ENCODE measurements around the gene TC2N.

The TC2N gene

DNA sequence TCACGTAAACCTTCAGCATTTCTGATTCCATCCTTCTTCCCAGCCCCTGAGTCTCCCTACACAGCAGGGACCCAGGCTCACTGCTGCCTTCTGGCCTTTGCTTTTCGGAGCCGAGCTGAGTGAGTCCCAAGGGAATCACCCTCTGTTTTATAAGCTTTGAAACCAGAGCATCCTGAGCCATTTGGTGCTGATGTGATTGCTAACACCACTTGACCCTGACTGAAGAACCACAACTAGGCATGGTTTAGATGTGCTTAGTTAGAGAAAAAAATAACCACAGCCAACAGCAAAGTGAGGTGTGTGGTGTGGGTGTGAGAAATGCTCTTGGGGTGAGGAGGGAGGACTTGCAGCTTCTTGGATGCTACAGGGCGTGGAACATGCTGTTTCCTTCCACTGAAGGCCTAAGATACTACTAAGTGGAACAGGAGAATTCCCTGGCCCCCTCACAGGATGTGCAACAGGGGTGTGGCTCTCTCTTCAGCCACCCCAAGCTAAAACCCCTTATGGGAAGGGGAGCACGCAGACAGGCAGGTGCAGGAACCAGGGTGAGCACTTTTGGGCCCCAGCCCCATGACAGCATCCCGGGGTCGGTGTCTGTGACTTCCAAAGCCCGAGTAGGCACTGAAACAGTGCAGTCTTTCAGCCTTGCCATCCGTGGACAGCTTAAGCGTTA lies at the start of gene TC2N:
Gene TC2N, minus strand, starts transcription at position 221 of the 673 bp plus-strand sequence. CDS start 53,767 bp downstream, outside the sequence.
- ATAC-seq (ENCODE audit: low read depth) (no peak), DNase-seq (ENCODE audit: low spot score) (no peak)
- Histone ChIP-seq H3K36me3 (ENCODE audit: low read depth) (no peaks in the 10 kb centered on the region), H3K27ac (ENCODE audit: poor library complexity, severe bottlenecking) (no peak within 1 kb of the TSS), H3K4me3 (ENCODE audit: severe bottlenecking) (no peak within 1 kb of the TSS), H3K4me1 (ENCODE audit: insufficient read depth, poor library complexity, severe bottlenecking) (peaks cover 19% of the 10 kb centered on the region), H3K27me3 (ENCODE audit: insufficient read depth, poor library complexity, severe bottlenecking) (no peaks in the 10 kb centered on the region), H3K9me3 (ENCODE audit: severe bottlenecking) (no peaks in the 10 kb centered on the region)
- TF ChIP-seq, protein P1, sequence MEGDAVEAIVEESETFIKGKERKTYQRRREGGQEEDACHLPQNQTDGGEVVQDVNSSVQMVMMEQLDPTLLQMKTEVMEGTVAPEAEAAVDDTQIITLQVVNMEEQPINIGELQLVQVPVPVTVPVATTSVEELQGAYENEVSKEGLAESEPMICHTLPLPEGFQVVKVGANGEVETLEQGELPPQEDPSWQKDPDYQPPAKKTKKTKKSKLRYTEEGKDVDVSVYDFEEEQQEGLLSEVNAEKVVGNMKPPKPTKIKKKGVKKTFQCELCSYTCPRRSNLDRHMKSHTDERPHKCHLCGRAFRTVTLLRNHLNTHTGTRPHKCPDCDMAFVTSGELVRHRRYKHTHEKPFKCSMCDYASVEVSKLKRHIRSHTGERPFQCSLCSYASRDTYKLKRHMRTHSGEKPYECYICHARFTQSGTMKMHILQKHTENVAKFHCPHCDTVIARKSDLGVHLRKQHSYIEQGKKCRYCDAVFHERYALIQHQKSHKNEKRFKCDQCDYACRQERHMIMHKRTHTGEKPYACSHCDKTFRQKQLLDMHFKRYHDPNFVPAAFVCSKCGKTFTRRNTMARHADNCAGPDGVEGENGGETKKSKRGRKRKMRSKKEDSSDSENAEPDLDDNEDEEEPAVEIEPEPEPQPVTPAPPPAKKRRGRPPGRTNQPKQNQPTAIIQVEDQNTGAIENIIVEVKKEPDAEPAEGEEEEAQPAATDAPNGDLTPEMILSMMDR (IDR thresholded peaks at IDR 0.05; ENCODE audit: poor library complexity, severe bottlenecking), result no peak

DNA sequence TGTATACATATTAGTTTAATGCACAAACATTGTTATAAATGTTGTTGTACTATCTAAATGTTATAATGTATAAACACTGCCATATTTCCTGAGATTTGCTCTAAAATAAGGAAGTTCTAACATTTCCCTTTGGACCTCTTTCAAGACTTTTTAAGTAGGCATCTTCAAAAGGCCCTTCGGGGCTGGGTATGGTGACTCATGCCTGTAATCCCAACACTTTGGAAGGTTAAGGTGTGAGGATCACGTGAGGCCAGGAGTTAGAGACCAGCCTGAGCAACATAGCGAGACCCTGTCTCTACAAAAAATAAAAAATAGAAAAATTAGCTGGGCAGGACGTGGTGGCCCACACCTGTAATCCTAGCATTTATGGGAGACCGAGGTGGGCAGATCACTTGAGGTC lies 44.7 kb upstream of the TC2N start:
- no peaks in the 10 kb centered on the region for H3K36me3 ChIP-seq (ENCODE audit: low read depth)
- H3K9me3 ChIP-seq (ENCODE audit: severe bottlenecking), result no peaks in the 10 kb centered on the region
- TF ChIP-seq, protein P1 (IDR thresholded peaks at IDR 0.05; ENCODE audit: poor library complexity, severe bottlenecking), result no peak
- H3K27me3 ChIP-seq (ENCODE audit: insufficient read depth, poor library complexity, severe bottlenecking), result no peaks in the 10 kb centered on the region
- H3K4me3 ChIP-seq (ENCODE audit: severe bottlenecking), result no peak overlapping the region
- ATAC-seq (ENCODE audit: low read depth) (no peak), DNase-seq (ENCODE audit: low spot score) (no peak)
- no peak overlapping the region for H3K27ac ChIP-seq (ENCODE audit: poor library complexity, severe bottlenecking)
- H3K4me1 ChIP-seq (ENCODE audit: insufficient read depth, poor library complexity, severe bottlenecking), result no peaks in the 10 kb centered on the region

DNA sequence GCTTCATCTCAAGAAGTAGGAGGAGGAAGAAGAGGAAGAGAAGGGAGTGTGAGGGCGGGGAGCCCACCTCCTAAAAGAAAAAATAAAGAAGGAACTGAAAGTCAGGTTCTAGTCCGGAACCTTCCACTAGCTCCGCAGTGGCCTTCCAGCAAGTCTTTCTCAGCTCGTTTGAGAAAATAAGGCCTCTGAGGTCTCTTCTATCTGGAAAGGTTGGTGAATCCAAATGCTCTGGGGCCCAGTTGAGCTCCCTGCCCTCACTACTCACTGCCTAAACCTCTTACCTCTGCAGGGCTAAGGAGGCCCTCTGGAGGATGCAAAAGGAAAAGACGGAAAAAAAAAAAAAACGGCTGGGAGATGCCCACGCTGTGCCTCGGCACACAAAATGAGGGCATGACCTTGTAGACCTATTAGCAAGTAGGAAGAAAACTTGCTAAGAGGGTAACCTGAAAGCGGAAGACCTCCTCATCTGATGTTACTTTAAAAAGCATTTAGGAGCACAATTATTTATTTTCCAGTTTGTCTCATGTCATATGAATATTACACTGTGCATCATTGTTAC lies 44.2 kb upstream of the TC2N start:
- Histone ChIP-seq H3K27me3 (ENCODE audit: insufficient read depth, poor library complexity, severe bottlenecking) (no peaks in the 10 kb centered on the region), H3K4me1 (ENCODE audit: insufficient read depth, poor library complexity, severe bottlenecking) (no peaks in the 10 kb centered on the region), H3K27ac (ENCODE audit: poor library complexity, severe bottlenecking) (no peak overlapping the region), H3K9me3 (ENCODE audit: severe bottlenecking) (no peaks in the 10 kb centered on the region), H3K36me3 (ENCODE audit: low read depth) (no peaks in the 10 kb centered on the region), H3K4me3 (ENCODE audit: severe bottlenecking) (no peak overlapping the region)
- TF ChIP-seq, protein P1 (IDR thresholded peaks at IDR 0.05; ENCODE audit: poor library complexity, severe bottlenecking), result peak; percentile 80
- DNase-seq (ENCODE audit: low spot score) (no peak), ATAC-seq (ENCODE audit: low read depth) (peak; percentile 77)

DNA sequence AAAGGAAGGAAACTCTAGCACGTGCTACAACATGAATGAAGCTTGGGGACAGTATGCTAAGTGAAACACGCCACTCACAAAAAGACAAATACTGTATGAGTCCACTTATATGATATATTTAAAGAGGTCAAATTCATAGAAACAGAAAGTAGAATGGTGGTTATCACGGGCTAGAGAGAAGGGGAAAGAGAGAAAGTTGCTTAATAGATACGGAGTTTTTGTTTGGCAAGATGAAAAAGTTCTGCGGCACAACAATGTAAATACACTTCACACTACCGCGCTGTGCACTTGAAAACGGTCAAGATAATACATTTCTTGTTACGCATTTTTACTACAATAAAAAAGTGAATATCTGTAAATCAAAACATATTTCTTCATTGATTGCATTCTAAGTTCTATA lies 42.9 kb upstream of the TC2N start:
- H3K27me3 ChIP-seq (ENCODE audit: insufficient read depth, poor library complexity, severe bottlenecking), result no peaks in the 10 kb centered on the region
- DNase-seq (ENCODE audit: low spot score), result no peak
- no peaks in the 10 kb centered on the region for H3K9me3 ChIP-seq (ENCODE audit: severe bottlenecking)
- no peaks in the 10 kb centered on the region for H3K4me1 ChIP-seq (ENCODE audit: insufficient read depth, poor library complexity, severe bottlenecking)
- TF ChIP-seq, protein P1 (IDR thresholded peaks at IDR 0.05; ENCODE audit: poor library complexity, severe bottlenecking), result no peak
- H3K27ac ChIP-seq (ENCODE audit: poor library complexity, severe bottlenecking), result no peak overlapping the region
- no peaks in the 10 kb centered on the region for H3K36me3 ChIP-seq (ENCODE audit: low read depth)
- no peak for ATAC-seq (ENCODE audit: low read depth)
- no peak overlapping the region for H3K4me3 ChIP-seq (ENCODE audit: severe bottlenecking)

DNA sequence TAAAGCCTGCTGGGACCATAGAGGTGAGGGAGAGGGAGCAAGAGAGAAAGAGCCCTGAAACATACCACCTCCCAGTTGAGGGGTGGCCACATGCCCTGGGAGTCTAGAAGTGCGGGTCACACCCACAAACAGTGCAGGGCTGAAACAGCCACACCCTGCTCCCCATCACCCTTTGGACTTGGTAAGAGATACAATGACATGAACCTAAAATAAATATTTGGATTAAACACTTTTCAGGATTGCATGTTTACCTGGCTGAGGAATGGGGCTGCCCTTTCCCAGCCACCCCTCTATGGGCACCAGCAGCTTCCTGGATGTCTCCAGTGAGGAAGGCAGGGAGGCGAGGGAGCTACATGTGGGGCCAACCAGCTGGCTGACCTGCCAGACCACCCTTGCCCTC lies 39.0 kb upstream of the TC2N start:
- Histone ChIP-seq H3K36me3 (ENCODE audit: low read depth) (no peaks in the 10 kb centered on the region), H3K4me1 (ENCODE audit: insufficient read depth, poor library complexity, severe bottlenecking) (no peaks in the 10 kb centered on the region), H3K27me3 (ENCODE audit: insufficient read depth, poor library complexity, severe bottlenecking) (no peaks in the 10 kb centered on the region), H3K4me3 (ENCODE audit: severe bottlenecking) (no peak overlapping the region), H3K9me3 (ENCODE audit: severe bottlenecking) (no peaks in the 10 kb centered on the region), H3K27ac (ENCODE audit: poor library complexity, severe bottlenecking) (no peak overlapping the region)
- ATAC-seq (ENCODE audit: low read depth) (no peak), DNase-seq (ENCODE audit: low spot score) (no peak)
- TF ChIP-seq, protein P1 (IDR thresholded peaks at IDR 0.05; ENCODE audit: poor library complexity, severe bottlenecking), result no peak
